Pancreas (tissue), 10 donors: ENCODE data around the gene LCAT. TPM values are rescaled to one million over a fixed set of nuclear protein-coding genes. Genes with fewer than 3 reads are reported as not detected.
"Not testable (repeated sequence)": the region's sequence is repeated elsewhere in the genome, so short reads cannot be mapped to it uniquely, and the experiment has no call there.

ENCODE experiments used
- ATAC-seq, 4 donors: fragments of 200-7000 bp; cut with Tn5 transposase; one replicate each; pipeline versions ENCODE4 v1.8.0 to v1.9.1; 2020; ENCODE audit warnings: mild to moderate bottlenecking in 4 of 4, moderate library complexity in 4 of 4
- DNase-seq, 6 donors: peaks; one replicate each; pipeline ENCODE4 v3.0.0-alpha.2; 2020
- FAIRE-seq: peaks from 2 replicates; lab custom pipeline; 2012; peaks lifted over from hg19 to GRCh38; lab: Jason Lieb, UNC
- H3K27ac ChIP-seq, 4 donors: fragments of 200-600 bp; sonication (generic); 1 replicate in 3 of 4; 2 replicates in 1 of 4; pipeline versions ENCODE4 v1.5.0 to v1.8.0; 2020
- H3K27me3 ChIP-seq, 4 donors: fragments of 200-600 bp; one replicate each; pipeline ENCODE4 v1.8.0; 2021
- H3K36me3 ChIP-seq, 3 donors: fragments of 200-600 bp; sonication (generic) in 1 of 3; one replicate each; pipeline versions ENCODE4 v1.5.0 to v1.8.0; 2020 to 2021
- H3K4me1 ChIP-seq, 3 donors: fragments of 200-600 bp; one replicate each; pipeline ENCODE4 v1.8.0; 2021
- H3K4me3 ChIP-seq, 4 donors: fragments of 200-600 bp; sonication (generic) in 2 of 4; one replicate each; pipeline versions ENCODE4 v1.5.0 to v1.8.0; 2020 to 2021
- H3K9me3 ChIP-seq, 4 donors: fragments of 200-600 bp; one replicate each; pipeline ENCODE4 v1.8.0; 2021
- CTCF ChIP-seq, 4 donors: fragments of 200-600 bp; sonication (generic) in 3 of 4; IDR thresholded peaks; one replicate each; pipeline versions ENCODE4 v1.5.0 to v1.8.0; 2021; ENCODE audit warnings: antibody characterized with exemption in 4 of 4
- WGBS, 2 donors: extraction: QIAGEN DNeasy Blood & Tissue Kit; methylation state at CpG; one replicate each; pipeline ENCODE4 v1.1.7; 2013; 5-methylcytosine and 5-hydroxymethylcytosine counted together
- intact Hi-C, 3 donors: fragments of 100-400 bp; cut with DNase I; formaldehyde crosslinking; loops; one replicate each; pipeline versions ENCODE4 v1.11.1 to v1.14.2; 2022
- polyA plus RNA-seq, 2 donors: library from polyadenylated mRNA; stranded (reverse); fragments of 200-250 nt; gene quantifications; one replicate each; pipeline ENCODE4 v1.2.3, GENCODE V29; 2013
- total RNA-seq, 6 donors: library from RNA; stranded (reverse); fragmentation: NEBNext Ultra II Directional in 4 of 6; extraction: Animal tissue kit (Norgen Biotek cat#: 25700) in 4 of 6; gene quantifications; one replicate each; pipeline versions ENCODE4 v1.2.1 to v1.2.4, GENCODE V29; 2021 to 2023
- donor health status: healthy with polysubstance abuse.
- donor health status: DM: no; HTN: no; CAD: no; lungs with moderate emphysema.
- donor health status: DM: no; HTN: no; CAD: no.
- donor health status: control.
- donor health status: control.
- donor health status: Bipolar disorder and iron deficiency.
- donor health status: DM: yes; HTN: yes; CAD: no.
- donor health status: DM: no; HTN: no; CAD: no.
- donor health status: DM: no; HTN: no; CAD: no.
- donor health status: DM: yes; HTN: yes; CAD: no.

The LCAT gene
- total and polyA plus RNA-seq, 8 donors = 2.8 to 65.5 (median 10.3) TPM

DNA sequence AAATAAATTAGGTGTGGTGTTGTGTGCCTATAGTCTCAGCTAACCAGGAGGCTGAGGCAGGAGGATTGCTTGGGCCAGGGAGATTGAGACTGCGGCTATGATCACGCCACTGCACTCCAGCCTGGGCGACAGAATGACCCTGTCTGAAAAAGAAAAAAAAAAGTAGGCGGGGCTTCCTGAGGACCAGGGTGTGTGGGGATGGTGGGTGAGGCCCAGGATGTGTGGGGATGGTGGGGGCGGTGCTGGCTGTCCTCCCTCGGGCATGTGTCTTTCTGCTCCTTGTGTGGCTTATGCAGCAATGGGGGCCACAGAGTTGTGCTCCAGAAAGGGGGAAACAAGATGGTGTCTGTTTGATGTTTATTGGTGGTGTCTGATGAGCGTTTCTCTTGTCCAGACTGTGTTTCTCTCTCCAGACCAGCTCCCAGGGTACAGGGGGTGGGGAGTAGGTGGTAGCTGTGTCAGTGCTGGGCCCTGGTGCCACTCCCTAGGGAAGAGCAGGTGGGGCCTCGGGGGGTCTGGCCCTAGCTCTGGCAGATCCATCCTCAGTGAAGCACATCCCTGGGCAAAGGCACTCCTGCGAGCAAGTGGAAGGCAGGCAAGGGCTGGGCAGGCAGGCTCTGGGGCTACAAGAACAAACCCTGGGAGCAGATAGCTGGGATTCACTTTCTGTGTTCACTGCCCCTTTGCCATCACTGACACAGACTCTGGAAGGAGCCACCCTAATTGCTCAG lies 2.3 kb downstream of the LCAT start:
- 87 to 90% methylated on average over 9 of the region's 9 CpGs for WGBS, 2 donors
- FAIRE-seq = no peak

DNA sequence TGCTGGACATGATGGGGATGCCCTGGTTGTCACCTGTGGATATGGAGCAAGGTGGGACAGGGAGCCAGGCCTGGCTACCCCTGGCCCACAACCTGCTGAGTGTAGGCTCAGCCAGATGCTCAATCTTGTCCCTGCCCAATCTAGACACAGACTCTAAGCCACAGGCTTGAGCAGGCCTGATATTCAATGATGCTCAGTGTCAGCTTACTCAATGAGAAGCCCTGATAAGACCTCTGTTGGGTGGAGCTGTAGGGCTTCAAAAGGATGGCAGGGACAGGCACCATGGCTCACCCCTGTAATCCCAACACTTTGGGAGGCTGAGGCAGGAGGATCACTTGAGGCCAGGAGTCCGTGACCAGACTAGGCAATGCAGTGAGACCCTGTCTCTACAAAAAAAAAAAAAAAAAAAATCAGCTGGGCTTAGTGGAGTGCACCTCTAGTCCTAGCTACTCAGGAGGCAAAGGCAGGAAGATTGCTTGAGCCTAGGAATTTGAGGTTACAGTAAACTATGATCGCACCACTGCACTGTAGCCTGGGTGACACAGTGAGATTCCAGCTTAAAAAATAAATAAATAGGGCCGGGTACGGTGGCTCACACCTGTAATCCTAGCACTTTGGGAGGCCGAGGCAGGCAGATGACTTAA lies 3.4 kb downstream of the LCAT start:
- Histone ChIP-seq H3K4me3 (no peak overlapping the region), H3K36me3 (peaks cover 0 to 14% (median 4%) of the 10 kb centered on the region in 3 donors), H3K27me3 (no peaks in the 10 kb centered on the region), H3K27ac (no peak overlapping the region), H3K9me3 (no peaks in the 10 kb centered on the region), H3K4me1 (peaks cover 0 to 7% (median 0%) of the 10 kb centered on the region in 3 donors)
- FAIRE-seq (no peak), DNase-seq (no peak), ATAC-seq (no peak)
- WGBS, 2 donors = 95 to 99% methylated on average over 5 of the region's 5 CpGs
- TF ChIP-seq CTCF (IDR thresholded peaks at IDR 0.05) = no peak
- intact Hi-C loops = no loop called here

More for the DNA sequence above, 2.3 kb downstream of the LCAT start:
- no peak overlapping the region for H3K4me3 ChIP-seq
- intact Hi-C loops = no loop called here
- peaks cover 0 to 25% (median 14%) of the 10 kb centered on the region in 3 donors for H3K36me3 ChIP-seq
- no peak overlapping the region for H3K27ac ChIP-seq
- no peak for ATAC-seq
- TF ChIP-seq CTCF (IDR thresholded peaks at IDR 0.05) = no peak
- no peaks in the 10 kb centered on the region for H3K9me3 ChIP-seq
- H3K4me1 ChIP-seq = peaks cover 0 to 7% (median 0%) of the 10 kb centered on the region in 3 donors
- no peaks in the 10 kb centered on the region for H3K27me3 ChIP-seq
- DNase-seq = peak in 1 of 6 donors; percentile 66

GRCh38 chr16:67939507-67940445 lies 4.1 kb downstream of the LCAT start:
- FAIRE-seq (no peak), ATAC-seq (no peak), DNase-seq (peak in 5 of 6 donors; percentile 44 to 84 (median 56))
- intact Hi-C loops = loop anchor here in 1 of 3 donors (10.0 kb wide), 1 partner anchor 415 kb away; the partner anchor contains the start of gene RIPOR1
- WGBS, 2 donors = 76% methylated on average over 33 of the region's 33 CpGs
- H3K36me3 ChIP-seq = peaks cover 0 to 6% (median 0%) of the 10 kb centered on the region in 3 donors
- H3K9me3 ChIP-seq = no peaks in the 10 kb centered on the region
- TF ChIP-seq CTCF (IDR thresholded peaks at IDR 0.05) = no peak
- H3K27ac ChIP-seq = no peak overlapping the region
- H3K27me3 ChIP-seq = no peaks in the 10 kb centered on the region
- no peak overlapping the region for H3K4me3 ChIP-seq
- peaks cover 0 to 12% (median 0%) of the 10 kb centered on the region in 3 donors for H3K4me1 ChIP-seq

DNA sequence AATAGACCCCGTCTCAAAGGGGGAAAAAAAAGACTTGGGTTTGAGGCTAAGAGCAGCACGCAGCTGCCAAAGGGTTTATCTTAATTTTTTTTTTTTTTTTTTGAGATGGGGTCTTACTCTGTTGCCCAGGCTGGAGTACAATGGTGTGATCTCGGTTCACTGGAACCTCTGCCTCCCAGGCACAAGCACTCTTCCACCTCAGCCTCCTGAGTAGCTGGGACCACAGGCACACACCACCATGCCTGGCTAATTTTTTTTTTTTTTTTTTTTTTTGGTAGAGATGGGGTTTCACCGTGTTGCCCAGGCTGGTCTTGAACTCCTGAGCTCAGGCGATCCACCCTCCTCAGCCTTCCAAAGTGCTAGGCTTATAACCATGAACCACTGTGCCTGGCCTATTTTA lies 6.2 kb downstream of the LCAT start:
- intact Hi-C loops = loop anchor here in 1 of 3 donors (10.0 kb wide), 1 partner anchor 413 kb away; the partner anchor contains the start of gene RIPOR1

More for the DNA sequence above, 6.2 kb downstream of the LCAT start:
- H3K9me3 ChIP-seq, DNase-seq, H3K27me3 ChIP-seq, H3K27ac ChIP-seq, FAIRE-seq, H3K36me3 ChIP-seq, ATAC-seq, H3K4me3 ChIP-seq: not testable (repeated sequence)
- H3K4me1 ChIP-seq = peaks cover 0 to 20% (median 0%) of the 10 kb centered on the region in 3 donors
- 92 to 97% methylated on average over 5 of the region's 5 CpGs for WGBS, 2 donors
